ENCODE results near the gene GNA12.

DNA sequence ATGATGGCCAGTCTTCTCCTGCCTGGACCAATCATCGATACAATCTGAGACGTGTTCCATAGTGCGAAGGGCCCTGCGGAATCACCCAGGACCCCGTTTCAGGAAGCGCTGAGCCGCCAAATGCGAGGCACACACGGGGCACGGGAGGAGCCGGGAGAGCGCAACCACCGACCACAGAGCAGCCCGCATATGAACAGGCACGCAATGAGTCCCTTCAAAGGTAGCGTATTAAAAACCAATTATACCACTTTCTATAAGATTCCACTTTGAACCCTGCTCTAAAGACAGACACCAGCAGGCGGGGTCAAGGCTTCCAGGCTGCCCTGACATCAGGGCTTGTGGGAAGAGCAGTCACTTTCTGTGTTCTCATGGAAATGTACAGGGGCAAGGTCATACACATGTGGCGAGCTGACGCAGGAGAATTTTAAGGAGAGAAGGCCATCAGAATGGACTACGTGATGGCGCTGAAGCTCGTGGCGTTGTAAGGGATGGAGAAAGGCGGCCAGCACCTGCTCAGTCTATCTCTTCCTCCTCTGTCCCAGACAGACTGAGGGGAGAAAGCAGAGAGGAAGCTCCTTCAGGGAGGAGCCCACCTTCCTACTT is 109.9 kb downstream of the GNA12 start:
- TF ChIP-seq, protein P1, sequence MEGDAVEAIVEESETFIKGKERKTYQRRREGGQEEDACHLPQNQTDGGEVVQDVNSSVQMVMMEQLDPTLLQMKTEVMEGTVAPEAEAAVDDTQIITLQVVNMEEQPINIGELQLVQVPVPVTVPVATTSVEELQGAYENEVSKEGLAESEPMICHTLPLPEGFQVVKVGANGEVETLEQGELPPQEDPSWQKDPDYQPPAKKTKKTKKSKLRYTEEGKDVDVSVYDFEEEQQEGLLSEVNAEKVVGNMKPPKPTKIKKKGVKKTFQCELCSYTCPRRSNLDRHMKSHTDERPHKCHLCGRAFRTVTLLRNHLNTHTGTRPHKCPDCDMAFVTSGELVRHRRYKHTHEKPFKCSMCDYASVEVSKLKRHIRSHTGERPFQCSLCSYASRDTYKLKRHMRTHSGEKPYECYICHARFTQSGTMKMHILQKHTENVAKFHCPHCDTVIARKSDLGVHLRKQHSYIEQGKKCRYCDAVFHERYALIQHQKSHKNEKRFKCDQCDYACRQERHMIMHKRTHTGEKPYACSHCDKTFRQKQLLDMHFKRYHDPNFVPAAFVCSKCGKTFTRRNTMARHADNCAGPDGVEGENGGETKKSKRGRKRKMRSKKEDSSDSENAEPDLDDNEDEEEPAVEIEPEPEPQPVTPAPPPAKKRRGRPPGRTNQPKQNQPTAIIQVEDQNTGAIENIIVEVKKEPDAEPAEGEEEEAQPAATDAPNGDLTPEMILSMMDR (IDR thresholded peaks at IDR 0.05), result no peak
- no peak for TF ChIP-seq POLR2A (IDR thresholded peaks at IDR 0.05)

All from thyroid gland (tissue), 4 donors.